GM19240 (cell line): ENCODE data around the gene TAOK1.
"Not testable (repeated sequence)": the region's sequence is repeated elsewhere in the genome, so short reads cannot be mapped to it uniquely, and the experiment has no call there.

ENCODE experiments used
- DNase-seq: peaks from one replicate; pipeline ENCODE4 v3.0.0; 2011; ENCODE audit warnings: low spot score; ENCODE audit not compliant: insufficient read length

TAOK1 gene

DNA sequence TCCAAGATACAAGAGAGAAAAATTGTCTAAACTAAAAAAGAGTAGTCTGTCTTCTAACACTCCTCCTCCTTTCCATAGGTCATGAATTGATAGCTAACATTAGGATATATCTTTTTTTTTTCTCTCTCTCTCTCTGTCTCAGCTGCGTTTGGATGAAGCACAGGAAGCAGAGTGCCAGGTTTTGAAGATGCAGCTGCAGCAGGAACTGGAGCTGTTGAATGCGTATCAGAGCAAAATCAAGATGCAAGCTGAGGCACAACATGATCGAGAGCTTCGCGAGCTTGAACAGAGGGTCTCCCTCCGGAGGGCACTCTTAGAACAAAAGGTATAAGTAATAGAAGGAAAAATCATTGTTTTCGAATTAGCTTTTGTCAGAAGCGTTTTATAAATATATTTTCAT is 143.8 kb downstream of the TAOK1 start:
- DNase-seq: no peak

DNA sequence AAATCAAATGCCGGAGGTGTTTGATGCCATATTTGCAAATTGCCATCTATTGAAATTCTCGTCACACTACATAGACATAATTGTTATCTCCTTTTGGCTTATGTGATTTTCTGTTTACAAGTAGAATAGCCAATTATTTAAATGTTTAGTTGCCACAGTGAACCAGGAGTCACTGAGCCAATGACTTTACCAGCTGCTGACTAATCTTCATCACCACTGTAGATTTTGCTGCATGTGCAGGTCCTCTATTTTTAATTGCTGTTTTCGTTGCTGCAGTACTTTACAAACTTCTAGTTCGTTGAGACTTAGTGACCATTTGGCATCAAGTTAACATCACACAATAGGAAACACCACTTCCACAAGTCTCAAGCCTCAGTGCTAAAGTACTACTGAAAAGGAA is 153.9 kb downstream of the TAOK1 start:
- no peak for DNase-seq

DNA sequence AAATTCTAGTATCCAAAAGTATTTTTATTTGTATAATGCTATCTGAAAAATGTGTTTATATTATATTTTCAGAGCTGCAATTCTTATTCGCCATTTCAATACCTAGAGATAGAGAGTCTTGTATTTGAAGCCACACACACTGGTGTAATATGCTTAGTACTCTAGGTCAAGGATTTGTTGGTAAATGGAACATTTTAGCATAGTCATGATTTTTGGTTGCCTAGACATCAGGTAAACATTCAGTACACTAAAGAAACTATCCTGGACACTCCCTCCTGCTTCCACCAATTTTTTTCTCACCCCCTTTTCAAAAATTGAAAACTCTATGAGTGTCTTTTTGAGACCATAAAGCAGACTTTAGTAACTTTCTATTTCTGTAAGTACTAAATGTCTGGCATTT is 155.9 kb downstream of the TAOK1 start:
- DNase-seq: no peak

DNA sequence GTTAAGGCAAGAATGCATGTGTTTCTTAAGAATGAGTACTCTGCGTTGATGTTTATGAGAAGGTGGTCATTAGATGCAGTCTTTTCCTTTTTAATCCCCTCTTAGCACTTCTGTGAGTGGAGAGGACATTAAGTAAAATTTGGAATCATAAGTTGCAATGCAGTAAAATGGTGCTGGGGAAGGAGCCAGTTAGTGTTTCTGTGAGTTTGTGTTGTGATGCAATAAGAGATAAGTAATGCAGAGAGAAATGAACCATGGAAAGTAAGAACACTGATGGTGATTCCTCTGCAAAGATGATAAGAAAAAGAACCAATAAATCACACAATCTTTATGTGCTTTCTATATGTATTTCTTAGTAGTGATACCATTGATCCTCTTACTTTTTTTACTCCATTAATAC is 156.7 kb downstream of the TAOK1 start:
- DNase-seq: no peak

DNA sequence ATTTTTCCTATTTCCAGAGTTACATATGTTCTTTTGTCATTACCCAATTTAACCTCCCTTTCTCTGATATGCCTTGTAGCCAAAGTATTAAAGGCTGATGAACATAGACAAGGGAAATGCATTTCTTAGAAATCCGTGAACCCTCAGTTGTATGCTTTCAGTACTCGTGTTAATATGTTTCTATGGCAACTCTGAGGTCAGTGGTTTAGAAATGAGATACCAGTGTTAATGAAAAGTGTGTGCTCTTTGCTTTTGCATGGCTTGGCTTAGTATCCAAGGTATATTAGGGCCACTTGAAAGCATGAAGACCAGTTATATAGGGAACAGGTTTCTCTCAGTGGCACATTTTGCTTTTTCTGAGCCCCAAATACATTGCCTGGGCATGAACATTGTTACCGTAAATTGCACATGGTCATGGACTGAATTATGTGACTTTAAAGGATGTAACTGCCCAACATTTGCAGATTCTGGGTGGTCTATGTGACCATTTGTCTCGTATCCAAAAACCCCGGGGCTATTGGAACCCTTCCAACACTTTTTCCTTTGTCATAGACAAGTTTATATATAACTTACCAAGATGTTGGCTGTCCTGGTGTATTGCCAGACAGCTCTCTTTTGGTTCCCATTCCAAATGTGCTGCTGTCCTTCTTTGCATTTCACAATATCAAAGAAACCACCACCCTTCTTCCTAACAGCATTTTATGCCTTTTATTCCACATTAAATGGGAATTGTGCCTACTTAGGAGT is 159.2 kb downstream of the TAOK1 start:
- DNase-seq: peak; percentile 23

DNA sequence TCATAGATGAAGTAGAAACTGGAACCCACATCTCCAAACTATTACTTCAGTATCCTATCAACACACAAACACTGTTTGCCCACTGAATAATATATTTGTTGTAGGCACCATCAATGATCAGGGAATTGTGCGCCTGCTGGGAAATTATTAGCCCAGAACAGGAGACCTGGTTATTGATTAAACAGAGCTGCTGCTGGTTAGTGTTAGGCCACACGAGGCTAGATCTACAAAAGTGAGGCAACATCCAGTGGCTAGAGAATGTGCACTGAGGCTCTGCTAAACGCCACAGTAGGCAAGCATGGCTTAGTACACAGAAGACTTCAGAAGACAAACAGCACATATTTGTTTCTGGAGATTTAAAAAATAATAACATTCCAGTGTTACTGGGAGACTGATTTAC is 165.7 kb downstream of the TAOK1 start:
- DNase-seq: no peak

DNA sequence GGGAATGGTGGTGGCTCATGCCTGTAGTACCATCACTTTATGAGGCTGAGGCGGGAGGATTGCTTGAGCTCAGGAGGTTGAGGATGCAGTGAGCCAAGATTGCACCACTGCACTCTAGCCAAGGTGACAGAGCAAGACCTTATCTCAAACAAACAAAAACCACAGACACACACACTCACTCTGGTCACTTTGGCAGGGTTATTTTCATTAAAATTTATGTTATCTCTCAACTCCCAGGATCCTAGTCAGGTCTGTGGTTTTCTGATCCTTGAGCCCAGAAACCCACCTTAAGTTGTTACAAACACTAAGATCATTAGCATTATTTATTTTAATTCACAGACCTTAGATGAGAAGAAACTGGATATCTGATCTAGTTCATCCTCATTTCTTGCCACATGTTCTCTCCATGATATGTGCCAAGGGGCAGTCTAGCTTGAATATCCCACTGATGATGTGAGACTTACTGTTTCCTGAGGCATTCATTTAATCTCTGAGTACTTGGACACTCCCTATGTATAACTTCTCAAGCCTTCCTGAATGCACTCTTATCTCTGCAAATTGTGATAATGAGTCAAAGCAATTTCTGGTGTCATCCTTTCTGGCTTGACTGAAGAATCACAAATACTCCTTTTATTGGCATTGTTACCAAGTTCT is 167.0 kb downstream of the TAOK1 start:
- DNase-seq: no peak

DNA sequence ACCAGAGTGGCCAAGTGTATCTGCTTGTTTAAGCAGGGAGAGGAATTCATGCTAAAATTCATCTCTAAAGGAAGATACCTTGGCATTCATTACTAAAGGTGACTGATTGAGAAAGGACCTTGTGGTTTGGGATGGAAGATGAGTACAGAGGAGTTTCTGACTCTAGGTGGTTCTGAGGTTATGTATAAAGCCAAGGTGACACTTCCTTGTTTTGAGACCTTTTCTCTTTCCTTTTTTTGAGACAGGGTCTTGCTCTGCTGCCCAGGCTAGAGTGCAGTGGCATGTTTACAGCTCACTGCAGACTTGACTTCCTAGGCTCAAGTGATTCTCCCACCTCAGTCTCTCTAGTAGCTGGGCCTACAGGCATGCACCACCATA is 167.6 kb downstream of the TAOK1 start:
- DNase-seq: no peak

DNA sequence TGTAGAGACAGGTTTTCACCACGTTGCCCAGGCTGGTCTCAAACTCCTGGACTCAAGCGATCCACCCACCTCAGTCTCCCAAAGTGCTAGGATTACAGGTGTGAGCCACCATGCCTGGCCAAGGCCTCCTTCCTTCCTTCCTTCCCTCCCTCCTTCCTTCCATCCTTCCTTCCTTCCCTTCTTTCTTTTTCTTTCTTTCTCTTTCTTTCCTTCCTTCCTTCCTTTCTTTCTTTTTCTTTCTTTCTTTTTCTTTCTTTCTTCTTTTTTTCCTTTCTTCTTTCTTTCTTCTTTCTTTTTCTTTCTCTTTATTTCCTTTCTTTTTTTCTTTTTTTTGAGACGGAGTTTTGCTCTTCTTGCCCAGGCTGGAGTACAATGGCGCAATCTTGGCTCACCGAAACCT is 168.0 kb downstream of the TAOK1 start:
- DNase-seq: not testable (repeated sequence)

DNA sequence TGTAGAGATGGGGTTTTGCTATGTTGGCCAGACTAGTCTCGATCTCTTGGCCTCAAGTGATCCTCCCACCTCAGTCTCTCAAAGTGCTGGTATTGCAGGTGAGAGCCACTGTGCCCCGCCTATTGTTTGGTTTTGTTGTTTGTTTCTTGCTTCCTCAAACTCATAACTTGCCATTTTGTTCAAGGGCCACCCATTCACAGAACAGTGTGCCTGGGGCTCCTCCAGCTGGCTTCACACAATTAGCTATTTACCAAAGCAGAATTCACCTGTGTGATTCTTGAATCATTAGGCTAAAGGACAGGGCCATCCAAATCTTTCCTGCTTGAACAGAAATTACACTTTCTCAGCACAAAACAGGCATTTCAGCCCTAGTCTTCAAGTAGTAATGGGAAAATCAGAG is 169.5 kb downstream of the TAOK1 start:
- DNase-seq: no peak

DNA sequence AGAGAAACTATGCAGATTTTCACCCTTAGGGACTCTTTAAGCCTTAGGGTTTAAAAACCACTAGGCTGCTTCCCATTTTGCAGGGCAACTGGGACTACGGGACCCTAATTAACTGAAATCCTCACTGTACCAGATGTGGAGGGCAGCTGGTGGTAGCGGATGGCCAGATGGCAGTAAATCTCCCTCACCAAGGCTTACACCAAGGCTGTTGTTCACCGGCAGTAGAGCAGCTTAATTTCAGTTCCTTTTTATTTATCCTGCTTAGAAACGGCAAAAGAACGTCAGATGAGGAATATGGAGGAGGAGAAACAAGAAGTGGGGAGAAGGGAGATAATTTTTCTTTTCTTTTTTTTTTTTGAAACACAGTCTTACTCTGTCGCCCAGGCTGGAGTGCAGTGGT is 170.2 kb downstream of the TAOK1 start:
- no peak for DNase-seq

DNA sequence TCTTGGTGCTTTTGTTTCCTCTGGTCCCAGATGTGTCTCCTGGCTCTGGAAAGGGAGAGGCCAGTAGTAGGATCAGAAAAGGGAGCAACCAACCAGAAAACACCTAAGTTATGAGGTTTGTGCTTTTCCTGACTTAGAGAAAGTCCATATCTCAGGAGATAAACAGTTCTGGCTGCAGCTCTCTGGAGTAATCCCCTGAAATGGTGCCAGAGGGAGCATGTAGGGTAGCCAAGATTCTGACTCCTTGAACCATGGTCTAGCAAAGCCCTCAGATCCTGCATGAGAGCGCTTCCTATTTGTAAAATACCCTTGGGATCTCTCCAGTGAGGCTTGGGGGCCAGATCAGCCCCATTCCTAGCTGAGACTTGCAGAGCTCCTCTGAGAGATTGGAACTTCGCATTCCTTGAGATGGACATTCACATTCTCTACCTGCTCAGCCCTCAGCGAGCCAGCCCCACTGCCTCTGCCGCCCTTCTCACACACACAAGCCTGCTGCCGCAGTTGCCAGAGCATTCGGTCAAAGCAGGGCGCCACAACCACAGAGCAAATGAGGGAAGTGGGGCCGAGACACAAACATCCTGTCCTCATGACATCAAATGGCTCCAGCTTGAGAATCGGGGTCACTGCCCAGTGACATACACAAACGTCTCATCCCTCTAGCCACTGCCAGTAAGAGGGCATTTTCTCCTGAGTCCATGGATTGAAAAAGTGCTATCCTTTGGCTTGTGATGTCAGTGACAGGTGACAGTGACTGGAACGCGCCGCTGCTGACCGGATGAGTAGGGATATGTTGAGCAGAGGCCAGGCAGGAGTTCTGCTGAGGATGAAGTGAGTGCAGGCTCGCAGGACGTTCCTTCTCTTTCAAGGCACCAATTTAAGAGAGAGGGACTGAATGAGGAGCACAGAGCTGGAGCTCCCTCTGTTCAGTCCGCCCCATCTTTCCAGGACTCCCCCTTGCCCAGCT is 171.7 kb downstream of the TAOK1 start:
- DNase-seq: no peak

DNA sequence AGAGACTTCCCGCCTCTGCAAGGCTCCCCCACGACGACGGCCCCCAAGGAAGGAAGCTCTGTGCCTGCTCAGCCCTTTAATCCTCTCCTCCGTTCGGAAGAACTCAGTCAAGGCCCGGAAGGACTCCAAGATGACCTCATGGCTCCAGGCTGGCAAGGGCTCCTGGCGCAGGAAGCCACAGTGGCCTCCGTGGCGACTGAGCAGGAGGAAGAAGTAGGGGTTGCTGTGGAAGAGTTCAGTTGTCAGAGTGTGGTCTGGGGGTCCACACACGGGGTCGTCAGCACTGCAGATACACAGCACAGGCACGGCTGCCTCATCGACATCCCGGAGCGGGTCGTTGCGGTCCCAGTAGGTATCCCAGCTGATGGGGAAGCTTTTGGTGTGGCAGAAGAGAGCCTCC is 172.5 kb downstream of the TAOK1 start:
- DNase-seq: no peak

DNA sequence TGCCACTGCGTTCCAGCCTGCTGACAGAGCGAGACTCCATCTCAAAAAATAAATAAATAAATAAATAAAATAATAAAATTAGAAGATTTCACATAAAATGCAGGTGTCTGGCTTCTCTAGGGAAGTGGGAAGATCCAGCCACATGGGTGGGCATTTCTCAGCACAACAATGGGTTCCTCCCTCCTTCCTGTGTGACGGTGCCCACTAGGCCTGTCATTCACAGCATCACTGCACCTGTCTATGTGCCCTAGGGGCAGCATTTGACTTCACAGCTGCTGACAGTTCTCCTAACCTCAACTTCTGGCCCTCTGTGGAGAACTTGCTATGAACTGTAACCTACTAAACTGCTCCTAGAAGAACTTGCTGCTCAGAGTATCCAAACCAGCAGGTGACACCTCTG is 173.7 kb downstream of the TAOK1 start:
- no peak for DNase-seq

DNA sequence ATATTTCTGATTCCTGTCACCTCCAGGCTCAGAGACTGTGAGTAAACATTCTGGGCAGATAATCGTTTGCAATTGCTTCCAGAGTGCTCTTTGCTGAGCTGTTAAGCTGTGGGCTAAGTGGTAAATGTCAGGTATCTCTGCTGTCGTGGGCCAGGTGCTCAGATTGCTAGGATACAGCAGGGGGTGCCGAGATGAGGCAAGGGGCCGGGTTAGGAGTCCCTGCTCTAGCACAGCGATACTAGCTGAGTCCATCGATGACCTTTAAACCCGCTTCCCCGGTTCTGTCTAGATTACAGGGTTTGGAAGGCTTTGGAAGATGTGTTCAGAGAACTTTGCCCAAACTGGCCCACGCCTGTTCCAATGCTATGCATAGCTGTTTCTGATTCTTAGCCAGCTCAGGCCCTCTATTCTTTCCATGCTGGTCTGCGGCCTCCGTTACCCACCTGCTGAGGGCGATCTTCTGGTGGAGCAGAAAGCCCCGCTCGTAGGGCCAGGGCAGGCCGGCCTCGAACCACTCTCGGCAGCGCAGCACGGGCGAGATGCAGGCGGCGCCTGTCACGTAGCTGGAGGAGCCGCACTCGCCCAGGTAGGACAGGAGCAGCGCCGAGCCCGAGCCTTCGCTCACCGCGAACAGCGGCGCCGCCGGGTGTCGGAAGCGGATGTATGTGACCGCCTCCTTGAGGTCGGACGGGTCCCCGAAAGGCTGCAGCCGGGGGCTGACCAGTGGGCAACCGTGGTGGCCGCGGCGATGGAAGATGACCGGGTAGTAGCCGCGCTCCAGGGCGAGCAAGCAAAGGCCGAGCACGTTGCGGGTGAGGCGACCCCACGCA is 175.7 kb downstream of the TAOK1 start:
- DNase-seq: no peak

DNA sequence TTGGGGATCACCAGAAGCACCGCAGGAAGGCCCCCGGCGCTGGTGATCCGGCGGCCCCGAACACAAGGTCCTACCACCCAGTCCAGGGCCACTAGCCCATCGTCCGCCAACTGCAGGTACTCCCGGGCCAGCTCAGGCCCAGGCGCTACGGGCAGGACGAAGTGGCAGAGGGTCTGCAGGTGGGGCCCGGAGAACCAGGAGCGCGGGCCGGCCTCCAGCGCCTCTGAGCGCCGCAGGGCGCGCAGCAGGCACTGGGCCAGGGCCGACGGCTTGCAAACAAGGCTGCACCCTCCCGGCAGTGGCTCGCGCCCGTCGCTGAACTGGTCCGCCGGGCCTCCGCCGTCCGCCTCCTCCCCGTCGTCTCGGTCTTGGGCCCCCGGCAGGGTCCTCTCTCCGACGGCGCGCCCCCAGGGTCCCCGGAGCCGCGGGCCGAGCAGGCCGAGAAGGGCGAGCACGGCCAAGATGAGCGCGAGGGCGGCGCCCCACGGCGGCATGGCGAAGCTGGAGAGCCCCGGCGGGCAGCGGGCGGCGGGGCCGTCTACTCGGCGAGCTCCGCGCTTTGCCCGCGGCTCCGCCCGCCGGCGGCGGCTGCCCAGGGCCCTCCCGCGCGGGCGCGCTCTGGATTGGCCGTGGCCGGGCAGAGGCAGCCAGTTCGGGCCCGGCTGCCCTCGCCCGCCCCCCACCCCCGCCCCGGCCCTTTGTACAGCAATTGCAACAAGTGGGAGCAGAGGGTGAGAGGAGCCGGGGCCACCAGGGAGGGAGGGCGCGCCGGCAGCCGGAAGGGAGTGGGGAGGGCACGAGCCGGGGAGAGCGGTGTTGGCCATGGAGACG is 176.5 kb downstream of the TAOK1 start, which contains the start of gene ABHD15:
Gene ABHD15 (minus strand): TSS at position 565 of the 831 bp plus-strand sequence. CDS start 71 bp downstream, at position 494.
- DNase-seq: no peak

DNA sequence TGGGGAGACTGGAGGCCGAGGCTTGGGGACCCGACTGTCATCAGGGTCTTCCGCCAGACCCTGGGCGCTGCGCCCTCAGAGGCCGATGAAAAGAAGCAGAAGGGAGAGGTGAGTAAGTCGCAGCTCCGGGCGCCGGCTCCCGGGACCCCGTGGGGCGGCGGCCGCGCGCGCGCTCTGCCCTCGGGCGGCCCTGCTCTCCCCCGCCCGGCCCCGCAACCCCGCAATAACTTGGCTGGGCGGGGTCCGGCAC is 177.1 kb downstream of the TAOK1 start:
- DNase-seq: no peak

DNA sequence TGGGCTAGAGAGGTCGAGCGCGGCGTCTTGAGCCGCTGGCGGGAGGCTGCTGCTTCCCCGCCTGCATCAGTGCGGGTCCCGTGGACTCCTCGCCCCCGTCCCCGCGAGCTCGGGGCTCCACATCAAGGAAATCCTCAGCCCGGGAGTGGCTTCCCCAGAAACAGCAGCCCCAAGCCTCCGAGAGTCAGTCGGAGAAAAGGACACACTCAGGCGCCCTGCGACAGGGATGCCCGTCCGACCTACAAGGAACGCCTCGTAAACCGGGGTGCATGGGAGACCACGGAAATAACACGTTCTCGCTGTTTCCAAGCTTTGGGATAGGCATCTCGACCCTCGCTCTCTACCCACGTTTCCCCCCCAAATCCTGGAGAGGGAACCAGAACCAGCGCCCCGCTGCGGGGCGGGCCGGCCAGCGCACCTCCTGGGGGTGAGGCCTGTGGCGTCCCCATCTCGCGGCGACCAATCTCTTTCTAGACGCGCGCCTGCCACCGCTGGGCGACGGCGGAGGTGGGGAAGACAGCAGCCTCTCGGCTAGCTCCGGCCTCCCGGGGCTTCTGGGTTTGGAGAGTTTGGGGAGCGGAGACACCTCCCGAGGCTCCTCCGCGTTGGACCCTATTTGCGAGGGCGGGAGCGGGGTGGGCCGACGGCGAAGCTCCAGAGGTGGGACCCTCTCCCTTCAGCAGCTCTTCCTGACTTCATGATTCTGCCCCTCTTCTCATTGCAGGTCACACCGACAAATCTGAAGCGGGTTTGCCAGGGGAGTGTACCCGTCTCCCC is 177.6 kb downstream of the TAOK1 start:
- DNase-seq: peak; percentile 83

DNA sequence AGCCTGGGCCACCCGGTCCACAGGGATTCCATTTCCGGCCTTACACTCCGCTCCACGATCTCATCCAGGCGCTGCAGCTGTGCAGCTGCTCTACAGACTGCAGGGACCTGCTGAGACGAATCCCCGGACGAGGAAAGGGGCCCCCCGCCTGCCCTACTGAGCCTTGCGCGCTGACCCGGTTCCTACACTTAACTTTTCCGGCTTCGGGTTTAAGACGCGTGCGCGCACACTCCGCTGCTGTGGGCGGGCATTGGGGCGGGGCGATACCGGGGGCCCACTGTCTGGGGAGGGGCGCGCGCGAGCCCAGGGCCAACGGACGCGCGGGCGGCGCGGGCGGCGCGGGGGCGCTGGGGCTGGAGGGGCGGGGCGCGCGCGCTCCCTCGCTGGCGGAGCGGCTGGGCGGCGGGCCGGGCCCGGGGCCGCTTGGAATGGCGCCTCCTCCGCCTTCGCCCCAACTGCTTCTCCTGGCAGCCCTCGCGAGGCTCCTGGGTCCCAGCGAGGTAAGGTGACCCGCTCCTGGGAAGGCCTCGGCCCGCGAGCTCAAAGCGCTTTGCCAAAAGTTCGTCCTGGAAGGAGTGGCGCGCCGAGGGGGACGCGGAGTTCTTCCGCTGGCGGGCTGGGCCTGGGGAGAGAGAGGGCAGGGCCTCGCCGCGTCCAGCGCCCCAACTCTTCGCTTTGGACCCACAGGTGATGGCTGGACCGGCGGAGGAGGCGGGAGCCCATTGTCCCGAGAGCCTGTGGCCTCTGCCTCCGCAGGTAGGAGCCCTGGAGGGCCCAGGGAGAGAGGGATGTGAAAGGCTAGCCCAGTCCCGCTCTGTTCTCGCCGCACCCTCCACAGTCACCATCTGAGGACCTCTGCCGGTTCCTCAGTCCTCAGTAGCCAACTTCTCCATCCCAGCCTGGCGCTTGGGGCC is 178.4 kb downstream of the TAOK1 start, which contains the start of gene TP53I13:
Gene TP53I13 (plus strand): TSS at position 371 of the 914 bp plus-strand sequence. CDS start 58 bp downstream, at position 429.
- peak; percentile 86 for DNase-seq
